Measurements from ENCODE around the gene ARSK.

Gene ARSK

DNA sequence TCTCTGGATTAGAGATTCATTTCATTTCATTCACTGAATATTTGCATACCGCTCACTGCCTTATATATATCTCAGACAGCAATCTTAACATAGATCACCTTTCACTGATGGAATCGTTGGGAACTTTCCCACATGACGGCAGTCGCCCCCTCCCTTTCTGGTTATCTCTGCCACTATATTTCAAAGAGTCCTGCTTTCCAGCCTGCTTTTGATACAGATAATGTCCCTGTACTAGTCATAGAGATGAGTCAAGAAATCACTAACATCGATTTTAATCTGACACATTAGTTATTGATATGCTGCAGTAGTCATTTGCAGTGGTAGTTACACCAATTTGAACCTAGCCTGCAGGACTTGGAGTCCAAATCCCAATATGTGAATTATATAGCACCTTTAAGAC lies 8.5 kb downstream of the ARSK start:
- no peak for DNase-seq (ENCODE audit: low spot score)

DNA sequence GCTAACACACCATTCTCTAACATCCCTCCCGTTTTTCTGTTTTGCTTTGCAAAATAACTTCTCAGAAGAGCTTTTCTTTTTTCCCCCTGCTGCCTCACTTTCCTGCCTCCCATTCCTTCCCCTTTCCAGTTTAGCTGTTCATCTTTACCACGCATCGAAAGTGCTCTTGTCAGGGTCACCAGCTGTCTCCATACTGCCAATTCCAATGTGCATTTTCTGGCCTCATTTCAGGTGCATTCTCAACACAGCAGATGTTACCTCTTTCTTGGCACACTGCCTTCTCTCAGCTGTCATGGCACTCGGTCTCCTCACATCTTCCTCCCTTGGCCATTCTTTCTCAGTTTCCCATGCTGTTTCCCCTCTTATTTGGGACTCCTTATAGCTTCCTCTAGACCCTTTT lies 9.5 kb downstream of the ARSK start:
- no peak for DNase-seq (ENCODE audit: low spot score)

DNA sequence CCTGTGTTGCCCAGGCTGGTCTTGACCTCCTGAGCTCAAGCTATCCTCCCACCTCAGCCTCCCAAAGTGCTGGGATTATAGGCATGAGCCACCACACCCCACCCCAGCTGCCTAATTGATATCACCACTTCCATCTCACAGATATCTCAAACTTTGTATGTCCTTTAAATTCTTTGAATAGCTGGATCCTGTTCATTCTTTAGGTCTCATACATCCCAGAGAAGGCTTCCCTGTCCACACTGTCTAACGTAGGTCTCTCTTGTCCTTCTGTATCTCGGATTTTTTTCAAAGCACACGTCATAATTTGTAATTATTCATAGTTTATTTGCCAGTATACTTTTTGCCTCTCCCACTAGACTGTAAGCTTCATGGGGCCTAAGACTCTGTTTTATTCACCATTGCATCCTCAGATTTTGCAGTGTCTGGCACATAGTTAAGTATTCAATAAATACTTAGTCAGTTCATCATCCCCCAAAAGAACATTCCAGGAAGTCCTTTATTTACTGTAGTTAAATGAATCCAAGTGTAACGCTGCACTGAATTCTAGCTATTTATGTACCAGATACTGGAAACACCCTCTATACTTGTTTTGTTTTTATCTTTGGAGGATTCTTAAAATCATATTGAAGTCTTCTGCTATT lies 10.5 kb downstream of the ARSK start:
- peak; percentile 28 for DNase-seq (ENCODE audit: low spot score)

DNA sequence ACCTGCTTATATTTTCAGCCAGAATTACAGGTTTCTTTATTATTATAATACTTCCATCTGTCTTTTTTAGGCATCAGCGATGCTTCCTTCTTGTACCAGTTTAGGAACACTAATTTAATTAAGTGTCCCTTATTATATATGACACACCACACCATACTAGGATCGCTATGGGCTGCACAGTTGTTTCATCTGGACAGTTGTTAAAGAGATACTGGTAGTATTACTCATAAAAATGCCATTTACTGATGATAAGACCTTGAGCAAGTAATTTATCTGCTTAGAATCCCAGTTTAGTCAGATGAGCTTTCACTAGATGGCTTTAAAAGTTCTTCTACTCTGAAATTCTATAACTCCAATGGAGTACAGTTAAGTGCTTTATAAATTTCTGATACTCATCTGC lies 17.1 kb downstream of the ARSK start:
- DNase-seq (ENCODE audit: low spot score): no peak

- no peak for DNase-seq (ENCODE audit: low spot score)
Observed at GRCh38 chr5:95581576-95581975, 26.7 kb downstream of the ARSK start.

GRCh38 chr5:95583992-95584391 lies 29.1 kb downstream of the ARSK start:
- DNase-seq (ENCODE audit: low spot score): no peak

DNA sequence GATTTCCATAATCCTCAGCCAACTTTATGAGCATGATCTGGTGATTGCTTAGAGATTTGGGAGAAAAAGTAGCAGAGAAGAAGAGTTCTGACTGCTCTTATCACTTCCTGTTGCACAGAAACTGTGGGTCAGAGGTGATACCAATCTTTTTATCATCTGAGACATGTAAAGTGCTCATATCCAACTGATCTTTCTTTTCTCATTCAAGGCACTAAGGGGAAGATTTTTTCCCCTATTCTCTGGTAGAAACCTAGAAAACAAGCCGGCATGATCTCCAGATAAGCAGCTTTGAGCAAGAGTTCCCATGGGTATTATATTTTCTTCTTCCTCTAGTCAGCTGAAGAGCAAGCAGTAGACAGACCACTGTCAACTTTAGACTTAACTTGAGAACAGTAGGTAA lies 36.0 kb downstream of the ARSK start:
- DNase-seq (ENCODE audit: low spot score): no peak

DNA sequence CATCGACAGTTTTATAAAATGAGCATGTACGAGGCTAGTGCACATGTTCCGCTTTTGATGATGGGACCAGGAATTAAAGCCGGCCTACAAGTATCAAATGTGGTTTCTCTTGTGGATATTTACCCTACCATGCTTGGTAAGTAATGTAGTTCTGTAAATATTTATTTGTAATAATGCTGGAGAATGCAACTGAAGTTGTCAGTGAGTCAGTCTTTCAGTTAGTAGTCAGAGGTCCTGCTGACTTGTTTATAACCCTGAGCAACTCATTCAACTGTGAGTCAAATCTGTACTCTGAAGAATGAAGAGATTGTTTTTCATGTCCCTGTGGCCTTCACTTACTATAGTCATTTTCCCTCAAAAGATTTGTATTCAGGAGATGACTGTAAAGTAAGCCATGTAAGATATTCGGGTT lies 36.6 kb downstream of the ARSK start:
- peak; percentile 54 for DNase-seq (ENCODE audit: low spot score)

- DNase-seq (ENCODE audit: low spot score): no peak
Observed at GRCh38 chr5:95595289-95595931, 40.5 kb downstream of the ARSK start.

DNA sequence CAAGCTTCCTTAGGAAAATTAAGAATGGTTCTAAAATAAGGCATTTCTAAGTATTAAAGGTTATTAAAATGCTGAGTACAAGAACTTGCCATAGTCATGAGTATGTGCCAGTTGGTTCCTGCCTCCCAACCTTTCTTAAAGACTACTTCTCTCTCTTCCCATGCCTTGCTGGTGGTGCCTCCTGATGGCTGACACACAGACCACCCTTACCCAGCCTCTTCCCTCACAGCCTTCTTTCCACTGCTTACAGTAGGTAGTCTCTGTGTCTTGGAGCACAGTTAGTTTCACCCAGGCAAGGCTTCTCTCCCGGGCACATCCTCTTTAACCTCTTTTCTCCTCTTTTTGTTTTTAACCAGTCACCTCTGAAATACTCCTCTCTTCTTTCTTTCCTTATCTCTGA lies 44.4 kb downstream of the ARSK start:
- DNase-seq (ENCODE audit: low spot score): no peak

DNA sequence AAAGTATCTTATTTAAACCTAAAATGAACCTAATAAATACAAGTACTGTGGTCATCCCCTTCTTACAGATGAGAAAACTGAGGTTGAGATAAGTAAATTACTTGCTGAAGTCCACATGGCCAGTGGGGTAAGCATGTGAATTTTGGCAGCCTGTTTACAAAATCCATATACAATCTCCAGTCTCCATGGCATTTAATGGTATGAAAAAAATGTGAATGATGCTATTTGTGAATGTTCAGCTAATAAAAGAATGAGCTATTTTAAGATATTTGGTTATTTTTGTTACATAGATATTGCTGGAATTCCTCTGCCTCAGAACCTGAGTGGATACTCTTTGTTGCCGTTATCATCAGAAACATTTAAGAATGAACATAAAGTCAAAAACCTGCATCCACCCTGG lies 45.7 kb downstream of the ARSK start:
- peak; percentile 24 for DNase-seq (ENCODE audit: low spot score)

DNA sequence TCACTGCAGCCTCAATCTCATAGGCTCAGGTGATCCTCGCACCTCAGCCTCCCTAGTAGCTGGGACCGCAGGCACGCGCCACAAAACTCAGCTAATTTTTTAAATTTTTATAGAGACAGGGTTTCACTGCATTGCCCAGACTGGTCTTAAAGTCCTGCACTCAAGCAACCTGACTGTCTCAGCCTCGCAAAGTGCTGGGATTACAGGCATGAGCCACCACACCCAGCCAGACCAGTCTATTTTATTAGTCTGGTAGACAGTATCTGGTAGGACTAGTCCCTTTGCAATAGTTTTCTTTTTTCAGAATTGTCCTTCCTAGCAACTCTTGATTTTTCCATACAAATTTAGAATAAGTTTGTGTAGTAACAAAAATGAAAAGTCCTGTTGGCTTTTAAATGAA lies 50.9 kb downstream of the ARSK start:
- no peak for DNase-seq (ENCODE audit: low spot score)

- DNase-seq (ENCODE audit: low spot score): no peak
Observed at GRCh38 chr5:95606419-95606818, 51.5 kb downstream of the ARSK start.

DNA sequence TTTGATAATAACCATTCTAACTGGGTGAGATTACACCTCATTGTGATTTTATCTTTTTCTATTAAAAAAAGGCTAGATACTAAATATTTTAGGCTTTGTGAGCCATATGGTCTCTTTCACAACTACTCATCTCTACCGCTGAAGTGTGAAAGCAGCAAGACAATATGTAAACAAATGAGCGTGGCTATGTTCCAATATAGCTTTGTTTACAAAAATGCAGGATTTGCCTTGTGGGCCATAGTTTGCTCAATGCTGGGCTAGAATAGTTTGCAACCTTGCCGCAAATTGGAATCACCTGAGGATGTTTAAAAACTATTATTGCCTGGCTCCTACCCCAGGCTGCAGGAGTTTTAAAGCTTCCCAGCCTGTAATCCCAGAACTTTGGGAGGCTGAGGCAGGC lies 54.8 kb downstream of the ARSK start:
- DNase-seq (ENCODE audit: low spot score): no peak

- DNase-seq (ENCODE audit: low spot score): no peak
Observed at GRCh38 chr5:95610546-95610945, 55.6 kb downstream of the ARSK start.

- DNase-seq (ENCODE audit: low spot score): no peak
Observed at GRCh38 chr5:95611396-95611795, 56.5 kb downstream of the ARSK start.

GRCh38 chr5:95613514-95613913 lies 58.6 kb downstream of the ARSK start:
- DNase-seq (ENCODE audit: low spot score): no peak

DNA sequence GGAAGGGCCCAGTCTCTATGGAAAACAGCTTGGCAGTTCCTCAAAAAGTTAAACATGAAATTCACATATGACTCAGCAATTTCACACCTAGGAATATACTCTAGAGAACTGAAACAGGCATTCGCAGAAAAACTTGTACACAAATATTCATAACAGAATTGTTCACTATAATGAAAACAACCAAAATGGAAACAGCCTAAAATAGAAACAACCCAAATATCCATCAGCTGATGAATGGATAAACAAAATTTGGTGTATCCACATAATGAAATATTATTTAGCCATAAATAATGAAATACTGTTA lies 60.2 kb downstream of the ARSK start:
- no peak for DNase-seq (ENCODE audit: low spot score)

- DNase-seq (ENCODE audit: low spot score): no peak
Observed at GRCh38 chr5:95617057-95617456, 62.2 kb downstream of the ARSK start.

DNA sequence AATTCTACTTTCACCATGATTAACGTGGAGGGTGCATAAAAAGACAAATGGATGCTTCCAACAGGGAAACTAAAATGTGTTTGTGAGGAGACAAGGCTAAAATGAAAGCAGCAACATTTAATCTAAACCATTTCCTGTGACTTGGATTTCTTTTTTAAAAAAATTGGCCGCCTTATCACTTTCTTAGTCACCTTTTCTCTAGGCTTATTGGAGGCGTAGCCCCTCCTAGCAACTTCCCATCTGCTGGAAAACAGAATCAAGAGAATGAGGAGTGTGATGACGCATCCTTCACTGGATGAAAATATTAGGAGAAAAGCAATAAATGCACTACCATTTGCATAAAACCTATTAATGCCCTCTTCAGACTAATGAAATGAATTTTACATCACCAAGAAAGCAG lies 64.2 kb downstream of the ARSK start:
- no peak for DNase-seq (ENCODE audit: low spot score)

DNA sequence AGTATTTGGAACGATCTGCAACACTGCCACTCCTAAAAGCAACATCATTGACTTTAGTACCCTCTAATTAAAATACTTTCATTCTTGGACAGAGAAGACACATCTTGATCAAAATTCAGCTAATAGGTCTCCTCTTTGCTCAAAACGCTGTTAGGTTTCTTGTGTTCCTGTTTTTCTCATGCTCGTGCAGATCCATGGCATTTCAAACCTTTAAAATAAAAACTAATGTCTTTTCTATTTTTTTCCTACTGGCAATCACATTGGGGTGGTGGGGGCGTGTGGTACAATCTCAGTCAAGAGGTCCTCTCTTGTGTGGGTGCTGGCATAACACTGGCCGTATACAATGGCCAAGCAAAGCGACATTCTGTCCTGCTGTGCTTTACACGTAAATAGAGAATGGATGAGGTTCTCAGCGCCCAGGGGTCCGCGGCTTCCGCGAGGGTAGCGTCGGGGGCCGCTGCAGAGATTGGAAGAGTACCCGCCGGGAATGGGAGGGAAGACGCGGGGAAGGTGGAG lies 64.7 kb downstream of the ARSK start:
- no peak for DNase-seq (ENCODE audit: low spot score)

GRCh38 chr5:95620030-95620869 lies 65.3 kb downstream of the ARSK start, which contains the start of gene GPR150:
TSS of gene GPR150 (plus strand) at chr5:95620087. CDS start at chr5:95620276, 189 bp downstream.
- peak; percentile 71 for DNase-seq (ENCODE audit: low spot score)
